Gastrocnemius medialis (tissue), 4 donors: ENCODE results near the gene NLRC3.

Experiments
- POLR2A ChIP-seq, 2 donors: fragments of 450-650 bp; IDR thresholded peaks; one replicate each; pipeline ENCODE4 v1.6.1; 2017; ENCODE audit warnings: antibody characterized with exemption in 2 of 2, mild to moderate bottlenecking in 2 of 2, moderate library complexity in 2 of 2
- TF ChIP-seq, protein P1 (sequence below), 5 experiments: fragments of 450-650 bp in 3 of 5; fragments of 200-600 bp in 2 of 5; sonication (generic) in 2 of 5; IDR thresholded peaks in 4 of 5; conservative IDR thresholded peaks in 1 of 5; 1 replicate in 4 of 5; 2 replicates in 1 of 5; pipeline ENCODE4 v1.5.1; 2016 to 2019; ENCODE audit warnings: antibody characterized with exemption in 5 of 5, mild to moderate bottlenecking in 3 of 5, moderate library complexity in 3 of 5

DNA sequence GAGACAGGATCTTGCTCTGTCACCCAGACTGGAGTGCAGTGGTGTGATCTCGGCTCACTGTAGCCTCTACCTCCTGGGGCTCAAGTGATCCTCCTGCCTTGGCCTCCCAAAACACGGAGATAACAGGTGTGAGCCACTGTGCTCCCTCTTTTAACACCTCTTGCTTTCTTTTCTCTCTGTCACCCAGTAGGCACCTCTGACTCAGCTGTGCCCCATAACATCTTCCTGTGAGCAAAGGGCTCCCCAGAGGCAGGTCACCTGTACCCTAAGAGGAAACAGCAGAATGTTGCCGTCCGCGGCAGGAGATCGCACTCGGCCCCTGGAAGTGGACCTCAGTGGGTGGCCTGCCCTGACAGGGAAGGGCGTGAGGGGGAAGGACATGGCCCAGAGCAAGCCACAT lies 918 bp upstream of the NLRC3 start:
- TF ChIP-seq, protein P1, sequence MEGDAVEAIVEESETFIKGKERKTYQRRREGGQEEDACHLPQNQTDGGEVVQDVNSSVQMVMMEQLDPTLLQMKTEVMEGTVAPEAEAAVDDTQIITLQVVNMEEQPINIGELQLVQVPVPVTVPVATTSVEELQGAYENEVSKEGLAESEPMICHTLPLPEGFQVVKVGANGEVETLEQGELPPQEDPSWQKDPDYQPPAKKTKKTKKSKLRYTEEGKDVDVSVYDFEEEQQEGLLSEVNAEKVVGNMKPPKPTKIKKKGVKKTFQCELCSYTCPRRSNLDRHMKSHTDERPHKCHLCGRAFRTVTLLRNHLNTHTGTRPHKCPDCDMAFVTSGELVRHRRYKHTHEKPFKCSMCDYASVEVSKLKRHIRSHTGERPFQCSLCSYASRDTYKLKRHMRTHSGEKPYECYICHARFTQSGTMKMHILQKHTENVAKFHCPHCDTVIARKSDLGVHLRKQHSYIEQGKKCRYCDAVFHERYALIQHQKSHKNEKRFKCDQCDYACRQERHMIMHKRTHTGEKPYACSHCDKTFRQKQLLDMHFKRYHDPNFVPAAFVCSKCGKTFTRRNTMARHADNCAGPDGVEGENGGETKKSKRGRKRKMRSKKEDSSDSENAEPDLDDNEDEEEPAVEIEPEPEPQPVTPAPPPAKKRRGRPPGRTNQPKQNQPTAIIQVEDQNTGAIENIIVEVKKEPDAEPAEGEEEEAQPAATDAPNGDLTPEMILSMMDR (IDR thresholded peaks at IDR 0.05 in 4 of 5, conservative IDR thresholded peaks at IDR 0.05 in 1 of 5), result no peak
- no peak for TF ChIP-seq POLR2A (IDR thresholded peaks at IDR 0.05)
